GM21576 (cell line): ENCODE data around the gene ALKAL2.
"Not testable (repeated sequence)": the region's sequence is repeated elsewhere in the genome, so short reads cannot be mapped to it uniquely, and the experiment has no call there.

Experiments used
- ATAC-seq: cut with Tn5 transposase; IDR thresholded peaks from one replicate; pipeline ENCODE4 v1.9.1; 2021; ENCODE audit warnings: mild to moderate bottlenecking, moderate library complexity; ENCODE audit not compliant: unreplicated experiment

Gene ALKAL2

GRCh38 chr2:287911-288757, at the start of gene ALKAL2:
Gene ALKAL2 (minus strand): TSS chr2:288091. CDS start chr2:287835, 256 bp downstream.
- ATAC-seq = no peak

GRCh38 chr2:336949-337348, 49.1 kb upstream of the ALKAL2 start:
- not testable (repeated sequence) for ATAC-seq

GRCh38 chr2:336360-336759, 48.5 kb upstream of the ALKAL2 start:
- no peak for ATAC-seq

- no peak for ATAC-seq
These were observed 44.7 kb upstream of the ALKAL2 start for GRCh38 chr2:332592-332991.

GRCh38 chr2:328761-329160, 40.9 kb upstream of the ALKAL2 start:
- ATAC-seq = no peak

GRCh38 chr2:323035-323434, 35.1 kb upstream of the ALKAL2 start:
- no peak for ATAC-seq

- no peak for ATAC-seq
These were observed 34.4 kb upstream of the ALKAL2 start for GRCh38 chr2:322326-322725.

- no peak for ATAC-seq
These were observed 32.7 kb upstream of the ALKAL2 start for GRCh38 chr2:320561-320960.

GRCh38 chr2:319059-319600, 31.2 kb upstream of the ALKAL2 start:
- ATAC-seq = no peak

- ATAC-seq = no peak
These were observed 29.9 kb upstream of the ALKAL2 start for GRCh38 chr2:317501-318424.

GRCh38 chr2:316381-316780, 28.5 kb upstream of the ALKAL2 start:
- ATAC-seq = no peak

GRCh38 chr2:315925-316324, 28.0 kb upstream of the ALKAL2 start:
- ATAC-seq = not testable (repeated sequence)

- no peak for ATAC-seq
These were observed 26.9 kb upstream of the ALKAL2 start for GRCh38 chr2:314561-315336.

- no peak for ATAC-seq
These were observed 26.1 kb upstream of the ALKAL2 start for GRCh38 chr2:313991-314390.

- ATAC-seq = no peak
These were observed 23.1 kb upstream of the ALKAL2 start for GRCh38 chr2:310994-311393.

- no peak for ATAC-seq
These were observed 22.1 kb upstream of the ALKAL2 start for GRCh38 chr2:309954-310510.

GRCh38 chr2:309148-309953, 21.5 kb upstream of the ALKAL2 start:
- ATAC-seq = no peak

- no peak for ATAC-seq
These were observed 17.5 kb upstream of the ALKAL2 start for GRCh38 chr2:305366-305765.

- ATAC-seq = no peak
These were observed 8.5 kb upstream of the ALKAL2 start for GRCh38 chr2:296354-296753.

- ATAC-seq = no peak
These were observed 7.2 kb upstream of the ALKAL2 start for GRCh38 chr2:295090-295489.
